Kidney epithelial cell (primary cell): ENCODE data around the gene CSPG4. TPM values are rescaled to one million over a fixed set of nuclear protein-coding genes. Genes with fewer than 3 reads are reported as not detected.

Experiments used
- DNase-seq: peaks from one replicate; pipeline ENCODE4 v3.0.0-alpha.2; 2010; ENCODE audit warnings: low read depth
- H3K27me3 ChIP-seq: 2 replicates; pipeline ENCODE4 v1.6.0; 2011; ENCODE audit warnings: low read length; ENCODE audit not compliant: control insufficient read depth, insufficient read depth
- H3K36me3 ChIP-seq: 2 replicates; pipeline ENCODE4 v1.5.1; 2011; ENCODE audit warnings: low read length; ENCODE audit not compliant: control insufficient read depth, insufficient read depth
- H3K4me3 ChIP-seq: 2 replicates; pipeline ENCODE4 v1.5.1; 2011; ENCODE audit warnings: low read depth, mild to moderate bottlenecking, control low read depth, low read length
- total RNA-seq: library from RNA; depleted of rRNA; stranded (reverse); fragments of >200 nt; gene quantifications from 2 replicates; pipeline ENCODE4 v1.2.3, GENCODE V29; 2015
- TF ChIP-seq, protein P1 (sequence below): IDR thresholded peaks from 2 replicates; pipeline ENCODE4 v1.5.1; 2011; ENCODE audit warnings: mild to moderate bottlenecking, moderate library complexity, low read length, control low read depth, inconsistent platforms; ENCODE audit not compliant: insufficient read depth, poor library complexity, severe bottlenecking

The CSPG4 gene
- total RNA-seq, 1 donor from 2014 or later = 1.7 TPM

DNA sequence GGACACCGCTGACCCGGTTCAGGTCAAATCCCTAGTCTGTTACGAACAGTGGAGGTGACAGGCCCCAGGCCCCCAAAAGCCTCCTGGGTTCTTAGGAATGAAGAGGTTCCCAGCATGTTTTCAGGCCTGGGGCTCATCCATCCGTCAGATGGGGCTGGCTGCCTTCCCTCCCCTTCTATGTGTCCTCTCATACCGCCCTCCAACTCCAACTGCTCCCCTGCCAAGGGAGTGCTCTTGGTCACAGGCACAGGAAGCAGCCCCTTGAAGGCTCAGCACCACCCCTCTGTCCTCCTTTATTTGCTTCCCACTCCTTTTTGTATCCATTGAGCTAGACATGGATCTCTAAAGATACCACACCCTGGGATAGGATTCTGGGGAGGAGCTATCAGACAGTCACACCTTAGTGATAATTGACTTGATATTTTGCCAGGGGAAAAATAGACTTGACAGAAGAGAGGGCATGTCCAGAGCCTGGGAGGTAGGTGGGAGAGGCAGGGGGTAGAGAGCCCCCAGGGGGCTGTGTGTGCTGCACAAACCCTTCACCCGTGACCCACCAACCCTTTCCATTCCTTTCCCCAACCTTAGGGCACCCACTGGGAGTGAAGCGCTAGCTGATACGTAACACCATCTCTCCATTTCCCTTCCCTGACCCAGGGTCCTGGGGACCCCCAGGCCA lies 10.7 kb upstream of the CSPG4 start:
- Histone ChIP-seq H3K27me3 (peaks cover 2% of the 10 kb centered on the region), H3K4me3 (no peak overlapping the region), H3K36me3 (no peaks in the 10 kb centered on the region)
- DNase-seq = no peak
- TF ChIP-seq, protein P1, sequence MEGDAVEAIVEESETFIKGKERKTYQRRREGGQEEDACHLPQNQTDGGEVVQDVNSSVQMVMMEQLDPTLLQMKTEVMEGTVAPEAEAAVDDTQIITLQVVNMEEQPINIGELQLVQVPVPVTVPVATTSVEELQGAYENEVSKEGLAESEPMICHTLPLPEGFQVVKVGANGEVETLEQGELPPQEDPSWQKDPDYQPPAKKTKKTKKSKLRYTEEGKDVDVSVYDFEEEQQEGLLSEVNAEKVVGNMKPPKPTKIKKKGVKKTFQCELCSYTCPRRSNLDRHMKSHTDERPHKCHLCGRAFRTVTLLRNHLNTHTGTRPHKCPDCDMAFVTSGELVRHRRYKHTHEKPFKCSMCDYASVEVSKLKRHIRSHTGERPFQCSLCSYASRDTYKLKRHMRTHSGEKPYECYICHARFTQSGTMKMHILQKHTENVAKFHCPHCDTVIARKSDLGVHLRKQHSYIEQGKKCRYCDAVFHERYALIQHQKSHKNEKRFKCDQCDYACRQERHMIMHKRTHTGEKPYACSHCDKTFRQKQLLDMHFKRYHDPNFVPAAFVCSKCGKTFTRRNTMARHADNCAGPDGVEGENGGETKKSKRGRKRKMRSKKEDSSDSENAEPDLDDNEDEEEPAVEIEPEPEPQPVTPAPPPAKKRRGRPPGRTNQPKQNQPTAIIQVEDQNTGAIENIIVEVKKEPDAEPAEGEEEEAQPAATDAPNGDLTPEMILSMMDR = no peak

DNA sequence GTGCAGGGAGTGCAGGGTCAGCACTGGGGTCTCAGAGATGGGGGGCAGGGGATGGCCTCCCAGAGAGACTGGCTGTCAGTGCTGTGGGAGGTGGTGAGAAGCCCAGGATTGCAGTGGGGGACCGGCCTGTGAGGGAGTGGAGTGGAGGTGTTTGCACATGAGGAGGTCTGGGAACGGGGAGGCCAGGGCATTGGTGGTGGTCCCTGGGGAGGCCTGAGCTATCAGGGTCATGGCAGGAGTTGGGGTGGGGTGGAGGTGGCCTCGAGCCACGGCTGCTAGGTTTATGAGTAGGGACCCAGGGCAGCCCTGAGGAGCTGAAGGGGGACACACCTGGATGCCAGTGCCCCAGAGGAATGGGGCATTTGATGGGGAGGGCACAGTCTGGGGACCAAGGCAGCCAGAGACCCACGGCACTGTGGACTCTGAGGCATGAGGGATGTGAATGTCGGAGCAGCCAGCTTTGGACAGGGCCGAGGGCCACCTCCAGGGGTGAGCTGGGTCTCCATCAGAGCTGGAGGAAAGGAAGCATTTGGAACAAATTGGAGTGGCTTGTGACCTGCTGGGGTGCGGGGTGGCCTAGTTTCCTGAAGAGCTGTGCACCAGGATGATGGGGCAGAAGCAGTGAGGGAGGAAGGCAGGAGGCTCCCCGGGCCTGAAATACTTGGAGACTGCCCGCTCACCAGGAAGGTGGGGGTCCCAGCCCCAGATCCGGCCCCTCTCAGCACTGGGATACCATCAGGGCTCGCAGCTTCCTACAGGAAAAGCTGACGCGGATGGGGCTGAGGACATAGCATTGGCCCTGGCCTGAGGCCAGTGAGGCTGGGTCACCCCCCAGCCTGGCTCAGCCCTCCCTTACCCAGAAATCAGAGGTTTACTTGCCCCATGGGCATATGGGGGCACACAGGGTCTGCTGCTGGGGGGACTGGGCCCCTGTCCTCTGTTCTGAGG lies 9.5 kb upstream of the CSPG4 start:
- H3K36me3 ChIP-seq = no peaks in the 10 kb centered on the region
- no peak overlapping the region for H3K4me3 ChIP-seq
- TF ChIP-seq, protein P1 = no peak
- DNase-seq = no peak
- no peaks in the 10 kb centered on the region for H3K27me3 ChIP-seq

DNA sequence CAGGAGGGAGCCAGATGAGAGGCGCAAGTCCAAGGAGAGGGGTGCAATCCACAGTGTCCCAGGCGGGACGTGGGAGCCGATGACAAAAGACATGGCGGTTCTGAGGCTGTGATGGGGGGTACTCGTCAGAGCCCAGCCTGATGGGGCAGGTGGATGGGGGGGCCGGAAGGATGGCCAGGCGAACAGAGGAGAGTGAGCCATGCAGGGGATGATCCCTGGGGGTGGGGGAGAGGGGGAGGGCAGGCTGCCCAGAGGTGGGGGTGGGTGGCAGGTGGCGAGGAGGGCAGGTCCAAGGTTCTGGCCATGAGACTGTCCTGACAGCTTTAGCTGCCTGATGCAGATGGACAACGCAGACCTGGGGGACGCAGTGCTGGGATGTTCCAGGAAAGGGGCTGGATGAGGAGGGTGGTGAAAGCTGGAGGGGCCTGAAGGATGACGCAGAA lies 8.9 kb upstream of the CSPG4 start:
- Histone ChIP-seq H3K36me3 (no peaks in the 10 kb centered on the region), H3K4me3 (no peak overlapping the region), H3K27me3 (no peaks in the 10 kb centered on the region)
- TF ChIP-seq, protein P1 = no peak
- DNase-seq = no peak

DNA sequence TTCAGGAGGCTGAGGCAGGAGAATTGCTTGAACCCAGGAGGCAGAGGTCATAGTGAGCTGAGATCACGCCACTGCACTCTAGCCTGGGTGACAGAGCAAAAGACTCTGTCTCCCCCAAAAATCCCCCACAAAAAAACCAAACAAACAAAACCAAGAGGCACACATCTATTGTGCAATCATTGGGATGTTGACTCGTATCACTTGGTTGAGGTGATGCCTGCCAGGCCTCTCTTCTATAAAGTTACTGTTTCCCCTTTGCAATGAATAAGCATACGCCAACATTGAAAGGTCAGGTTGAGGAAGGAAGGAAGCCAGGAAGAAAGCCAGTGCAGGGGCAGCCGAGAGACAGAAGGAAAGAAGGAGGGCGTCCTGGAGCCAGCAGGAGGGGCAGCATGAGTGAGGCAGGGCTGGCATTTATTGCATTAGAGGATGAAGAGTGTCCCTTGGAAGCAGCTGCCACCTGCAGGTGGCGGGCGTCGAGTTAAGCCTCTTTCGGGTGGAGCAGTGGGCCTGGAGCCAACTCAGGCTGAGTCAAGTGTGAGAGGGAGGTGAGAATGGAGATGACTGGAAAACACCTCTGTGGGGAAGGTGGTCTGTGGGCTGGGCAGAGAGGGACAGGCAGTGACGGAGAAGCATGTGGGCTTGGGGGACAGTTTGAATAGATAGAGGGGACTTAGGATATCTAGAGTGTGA lies 8.3 kb upstream of the CSPG4 start:
- H3K4me3 ChIP-seq = no peak overlapping the region
- TF ChIP-seq, protein P1 = peak; percentile 57
- no peak for DNase-seq
- H3K36me3 ChIP-seq = no peaks in the 10 kb centered on the region
- no peaks in the 10 kb centered on the region for H3K27me3 ChIP-seq

DNA sequence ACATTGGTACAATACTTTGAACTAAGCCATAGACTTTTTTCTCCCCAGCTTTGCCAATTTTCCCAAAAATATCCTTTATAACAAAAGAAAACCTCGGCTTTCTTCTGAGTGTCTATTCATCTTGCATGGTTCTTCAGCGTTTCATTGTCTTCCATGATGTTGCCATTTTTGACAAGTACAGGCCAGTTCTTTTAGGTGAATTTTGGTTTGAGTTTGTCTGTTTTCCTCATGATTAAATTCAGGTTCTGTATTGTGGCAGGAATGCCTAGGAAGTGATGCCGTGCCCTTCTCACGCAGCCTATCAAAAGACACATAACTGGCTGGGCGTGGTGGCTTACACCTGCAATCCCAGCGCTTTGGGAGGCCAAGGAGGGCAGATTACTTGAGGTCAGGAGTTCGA lies 7.6 kb upstream of the CSPG4 start:
- Histone ChIP-seq H3K4me3 (no peak overlapping the region), H3K27me3 (no peaks in the 10 kb centered on the region), H3K36me3 (no peaks in the 10 kb centered on the region)
- no peak for DNase-seq
- TF ChIP-seq, protein P1 = no peak
